Brain microvascular endothelial cell (primary cell): Measurements from ENCODE around the gene PLBD2.

Experiments
- DNase-seq: peaks from one replicate; pipeline ENCODE4 v3.0.0-alpha.2; 2020
- H3K27ac ChIP-seq: fragments of 250-450 bp; sonication (Bioruptor Pico); 2 replicates; pipeline ENCODE4 v1.5.1; 2020; ENCODE audit warnings: mild to moderate bottlenecking, moderate library complexity
- H3K27me3 ChIP-seq: fragments of 250-450 bp; sonication (Bioruptor Pico); replicated peaks from 2 replicates; pipeline ENCODE4 v1.5.1; 2020; ENCODE audit warnings: mild to moderate bottlenecking
- H3K36me3 ChIP-seq: fragments of 250-450 bp; sonication (Bioruptor Pico); replicated peaks from 2 replicates; pipeline ENCODE4 v1.5.1; 2020; ENCODE audit warnings: mild to moderate bottlenecking
- H3K4me3 ChIP-seq: 2 replicates; pipeline ENCODE4 v1.5.1; 2011; ENCODE audit warnings: low read depth, mild to moderate bottlenecking, control low read depth, low read length, moderate library complexity
- in situ Hi-C: cut with HindIII; loops from 2 replicates; pipeline ENCODE4 v1.10.0; 2017; ENCODE audit warnings: low sequenced_read_pairs, low pct_ligation_motif_present
- TF ChIP-seq, protein P1 (sequence below): IDR thresholded peaks from 2 replicates; pipeline ENCODE4 v1.5.1; 2011; ENCODE audit warnings: low read depth, mild to moderate bottlenecking, moderate library complexity, low read length, control low read depth, inconsistent platforms; ENCODE audit errors: missing control alignments

The PLBD2 gene

DNA sequence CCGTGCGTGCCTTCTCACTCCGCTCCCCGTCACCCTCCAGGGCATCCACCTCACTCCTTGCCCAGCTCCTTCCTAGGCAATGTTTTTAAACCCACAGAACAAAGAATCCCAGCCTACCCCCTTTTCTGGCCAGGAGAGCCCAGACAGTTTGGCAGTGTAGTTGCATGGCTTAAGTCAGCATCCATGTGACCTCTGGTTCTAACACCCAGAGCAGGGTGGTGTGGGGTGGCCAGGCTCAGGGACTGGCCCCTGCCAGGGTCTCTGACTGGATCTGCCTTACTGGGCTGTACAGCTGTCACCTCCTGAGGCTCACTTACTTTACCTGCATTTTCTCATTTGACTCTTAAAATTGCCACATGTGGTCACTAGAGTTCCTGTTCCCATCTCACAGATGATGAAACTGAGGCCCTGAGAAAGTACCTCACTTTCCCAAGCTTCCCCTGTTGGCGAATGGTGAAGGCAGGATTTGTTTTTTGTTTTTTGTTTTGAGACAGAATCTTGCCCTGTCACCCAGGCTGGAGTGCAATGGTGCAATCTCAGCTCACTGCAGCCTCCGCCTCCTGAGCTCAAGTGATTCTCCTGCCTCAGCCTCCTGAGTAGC, 27.0 kb downstream of the PLBD2 start:
- TF ChIP-seq, protein P1, sequence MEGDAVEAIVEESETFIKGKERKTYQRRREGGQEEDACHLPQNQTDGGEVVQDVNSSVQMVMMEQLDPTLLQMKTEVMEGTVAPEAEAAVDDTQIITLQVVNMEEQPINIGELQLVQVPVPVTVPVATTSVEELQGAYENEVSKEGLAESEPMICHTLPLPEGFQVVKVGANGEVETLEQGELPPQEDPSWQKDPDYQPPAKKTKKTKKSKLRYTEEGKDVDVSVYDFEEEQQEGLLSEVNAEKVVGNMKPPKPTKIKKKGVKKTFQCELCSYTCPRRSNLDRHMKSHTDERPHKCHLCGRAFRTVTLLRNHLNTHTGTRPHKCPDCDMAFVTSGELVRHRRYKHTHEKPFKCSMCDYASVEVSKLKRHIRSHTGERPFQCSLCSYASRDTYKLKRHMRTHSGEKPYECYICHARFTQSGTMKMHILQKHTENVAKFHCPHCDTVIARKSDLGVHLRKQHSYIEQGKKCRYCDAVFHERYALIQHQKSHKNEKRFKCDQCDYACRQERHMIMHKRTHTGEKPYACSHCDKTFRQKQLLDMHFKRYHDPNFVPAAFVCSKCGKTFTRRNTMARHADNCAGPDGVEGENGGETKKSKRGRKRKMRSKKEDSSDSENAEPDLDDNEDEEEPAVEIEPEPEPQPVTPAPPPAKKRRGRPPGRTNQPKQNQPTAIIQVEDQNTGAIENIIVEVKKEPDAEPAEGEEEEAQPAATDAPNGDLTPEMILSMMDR: no peak
- Histone ChIP-seq H3K27ac (no peak overlapping the region), H3K4me3 (no peak overlapping the region), H3K36me3 (peaks cover 17% of the 10 kb centered on the region), H3K27me3 (no peaks in the 10 kb centered on the region)
- in situ Hi-C loops: no loop called here
- DNase-seq: no peak

DNA sequence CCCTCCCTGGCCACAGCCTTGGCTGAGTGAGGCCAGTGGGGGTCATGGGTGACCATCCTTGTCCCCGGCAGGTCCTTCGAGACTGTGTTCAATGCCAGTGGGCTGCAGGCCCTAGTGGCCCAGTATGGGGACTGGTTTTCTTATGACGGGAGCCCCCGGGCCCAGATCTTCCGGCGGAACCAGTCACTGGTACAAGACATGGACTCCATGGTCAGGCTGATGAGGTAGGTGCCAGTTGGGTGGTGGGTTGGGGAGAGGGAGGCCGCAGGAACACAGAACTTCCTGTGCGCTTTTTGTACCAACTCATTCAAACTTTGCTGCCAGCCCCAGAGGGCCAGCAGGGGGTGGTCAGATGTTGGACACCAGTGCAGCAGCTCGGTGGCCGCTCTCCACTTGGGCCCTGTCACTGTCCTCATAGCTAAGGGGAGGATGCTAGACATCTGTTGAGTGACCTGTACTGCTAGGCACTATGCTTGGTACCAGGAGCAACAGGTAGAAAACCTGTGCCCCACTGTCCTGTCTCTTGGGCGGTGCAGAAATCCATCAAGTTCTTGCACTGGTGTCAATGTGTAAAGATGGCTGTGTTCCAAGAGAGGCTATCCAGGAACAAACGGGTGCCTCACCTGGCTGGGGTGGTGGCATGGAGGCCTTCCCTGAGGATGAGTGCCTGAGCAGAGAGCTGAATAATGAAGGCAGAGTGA, 28.6 kb downstream of the PLBD2 start:
- TF ChIP-seq, protein P1: no peak
- no peaks in the 10 kb centered on the region for H3K27me3 ChIP-seq
- DNase-seq: no peak
- no peak overlapping the region for H3K27ac ChIP-seq
- in situ Hi-C loops: no loop called here
- no peak overlapping the region for H3K4me3 ChIP-seq
- H3K36me3 ChIP-seq: peaks cover 11% of the 10 kb centered on the region

DNA sequence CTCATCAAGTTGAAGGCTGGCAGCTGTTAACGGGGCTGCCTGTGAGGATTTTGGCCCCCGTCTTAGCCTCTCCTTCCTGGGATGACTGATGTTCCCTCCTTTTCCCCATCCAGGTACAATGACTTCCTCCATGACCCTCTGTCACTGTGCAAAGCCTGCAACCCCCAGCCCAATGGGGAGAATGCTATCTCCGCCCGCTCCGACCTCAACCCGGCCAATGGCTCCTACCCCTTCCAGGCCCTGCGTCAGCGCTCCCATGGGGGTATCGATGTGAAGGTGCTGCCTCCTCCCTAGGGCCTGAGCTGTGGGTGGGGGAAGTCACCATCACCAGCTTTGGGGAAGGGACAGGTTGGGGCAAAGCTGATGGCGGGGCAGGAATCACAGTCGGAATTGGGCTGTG, 29.2 kb downstream of the PLBD2 start:
- TF ChIP-seq, protein P1: no peak
- in situ Hi-C loops: no loop called here
- Histone ChIP-seq H3K27me3 (no peaks in the 10 kb centered on the region), H3K36me3 (peaks cover 11% of the 10 kb centered on the region), H3K4me3 (no peak overlapping the region), H3K27ac (no peak overlapping the region)
- no peak for DNase-seq

DNA sequence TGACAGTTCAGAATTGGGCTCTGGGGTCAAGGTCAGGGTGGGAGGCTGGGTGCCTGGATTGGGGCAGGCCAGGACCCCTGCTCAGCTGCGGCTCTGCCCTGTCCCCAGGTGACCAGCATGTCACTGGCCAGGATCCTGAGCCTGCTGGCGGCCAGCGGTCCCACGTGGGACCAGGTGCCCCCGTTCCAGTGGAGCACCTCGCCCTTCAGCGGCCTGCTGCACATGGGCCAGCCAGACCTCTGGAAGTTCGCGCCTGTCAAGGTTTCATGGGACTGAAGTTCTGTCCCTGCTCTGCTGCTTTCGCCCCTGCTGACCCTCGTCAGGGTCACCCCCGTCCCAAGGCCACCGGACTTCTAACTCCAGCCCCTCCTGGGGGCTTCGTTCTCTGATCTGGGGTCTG, 30.0 kb downstream of the PLBD2 start:
- in situ Hi-C loops: no loop called here
- no peaks in the 10 kb centered on the region for H3K27me3 ChIP-seq
- H3K36me3 ChIP-seq: peaks cover 11% of the 10 kb centered on the region
- TF ChIP-seq, protein P1: no peak
- no peak overlapping the region for H3K27ac ChIP-seq
- DNase-seq: no peak
- no peak overlapping the region for H3K4me3 ChIP-seq

DNA sequence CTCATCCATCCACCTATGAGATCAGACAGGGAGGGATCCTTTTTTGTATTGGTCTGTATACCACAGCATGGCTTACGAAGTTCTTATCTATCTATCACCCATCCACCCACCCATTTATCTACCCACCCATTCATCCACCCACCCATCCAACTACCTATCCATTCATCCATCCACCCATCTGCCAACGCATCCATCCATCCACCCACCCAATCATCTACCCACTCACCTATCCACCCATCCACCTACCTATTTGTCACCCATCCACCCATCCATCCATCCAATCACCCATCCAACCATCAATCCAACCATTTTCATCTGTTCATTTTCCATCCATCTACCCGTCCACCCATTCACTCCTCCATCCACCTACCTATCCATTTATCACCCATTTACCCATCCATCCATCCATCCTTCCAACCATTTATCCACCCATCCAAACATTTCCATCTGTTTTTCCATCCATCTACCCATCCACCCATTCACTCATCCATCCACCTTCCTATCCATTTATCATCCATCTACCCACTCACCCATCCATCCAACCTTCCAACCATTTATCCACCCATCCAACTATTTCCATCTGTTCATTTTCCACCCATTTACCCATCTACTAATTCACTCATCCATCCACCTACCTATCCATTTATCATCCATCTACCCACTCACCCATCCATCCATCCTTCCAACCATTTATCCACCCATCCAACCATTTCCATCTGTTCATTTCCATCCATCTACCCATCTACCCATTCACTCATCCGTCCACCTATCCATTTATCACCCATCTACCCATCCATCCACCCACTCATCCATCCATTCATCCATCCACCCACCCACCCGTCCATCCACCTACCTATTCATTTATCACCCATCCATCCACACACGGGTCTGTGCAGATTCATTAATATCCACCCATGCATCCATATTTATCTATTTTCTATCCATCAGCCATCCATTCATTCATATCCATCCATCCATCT, 32.0 kb downstream of the PLBD2 start:
- peaks cover 4% of the 10 kb centered on the region for H3K36me3 ChIP-seq
- H3K27ac ChIP-seq: no peak overlapping the region
- no peak for DNase-seq
- H3K27me3 ChIP-seq: no peaks in the 10 kb centered on the region
- TF ChIP-seq, protein P1: no peak
- in situ Hi-C loops: no loop called here
- H3K4me3 ChIP-seq: no peak overlapping the region
